ENCODE data around the gene FAM184B. TPM values are rescaled to one million over a fixed set of nuclear protein-coding genes. Genes with fewer than 3 reads are reported as not detected.
A peak's percentile ranks its signal among the peaks of the same experiment; 100 is the strongest.

The FAM184B gene
- total RNA-seq, 2 donors from 2014 or later: not detected

DNA sequence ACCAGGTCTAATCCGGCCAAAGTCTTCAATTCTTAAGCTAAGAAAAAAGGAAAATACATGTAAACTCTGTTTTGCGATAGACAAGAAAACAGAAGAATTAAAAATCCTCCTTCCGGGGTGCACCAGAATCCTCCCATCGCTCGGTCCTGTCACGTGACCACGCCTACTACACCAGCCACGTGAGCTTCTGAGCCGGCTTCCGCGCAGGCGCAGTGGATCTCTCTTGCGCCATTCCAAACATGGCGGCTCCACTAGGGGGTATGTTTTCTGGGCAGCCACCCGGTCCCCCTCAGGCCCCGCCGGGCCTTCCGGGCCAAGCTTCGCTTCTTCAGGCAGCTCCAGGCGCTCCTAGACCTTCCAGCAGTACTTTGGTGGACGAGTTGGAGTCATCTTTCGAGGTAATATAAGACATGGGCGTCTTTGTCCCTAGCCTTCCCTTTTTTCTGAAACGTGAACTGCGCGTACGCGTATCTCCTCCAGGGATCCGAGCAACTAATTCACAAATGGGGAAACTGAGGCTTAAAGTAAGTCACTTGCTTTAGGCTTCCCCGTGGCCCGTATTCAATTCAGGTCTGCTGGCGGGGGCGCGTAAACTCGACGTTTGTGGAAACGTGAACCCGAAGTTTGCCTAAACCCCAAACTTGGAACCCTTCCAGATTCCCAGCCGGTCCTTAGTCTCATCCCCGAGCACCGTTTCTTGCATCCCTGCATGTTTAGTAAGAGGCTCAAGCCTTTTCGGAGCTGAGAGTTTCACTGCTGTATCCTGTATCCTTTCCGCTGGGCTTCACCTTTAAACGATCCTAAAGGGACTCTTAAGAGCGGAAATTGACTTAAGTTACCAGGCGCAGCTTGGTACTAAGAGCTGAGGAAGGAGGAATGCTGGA lies 166.8 kb downstream of the FAM184B start, which contains the start of gene MED28:
TSS of gene MED28 (plus strand) at position 226 of the 884 bp plus-strand sequence. CDS start at position 240, 14 bp downstream.
- intact Hi-C loops (cut with DNase I): loop anchor here in 1 of 2 donors (5.0 kb wide), 1 partner anchor 37 kb away; the partner anchor contains the start of gene LAP3
- DNase-seq (ENCODE audit: low spot score): peak; percentile 99

DNA sequence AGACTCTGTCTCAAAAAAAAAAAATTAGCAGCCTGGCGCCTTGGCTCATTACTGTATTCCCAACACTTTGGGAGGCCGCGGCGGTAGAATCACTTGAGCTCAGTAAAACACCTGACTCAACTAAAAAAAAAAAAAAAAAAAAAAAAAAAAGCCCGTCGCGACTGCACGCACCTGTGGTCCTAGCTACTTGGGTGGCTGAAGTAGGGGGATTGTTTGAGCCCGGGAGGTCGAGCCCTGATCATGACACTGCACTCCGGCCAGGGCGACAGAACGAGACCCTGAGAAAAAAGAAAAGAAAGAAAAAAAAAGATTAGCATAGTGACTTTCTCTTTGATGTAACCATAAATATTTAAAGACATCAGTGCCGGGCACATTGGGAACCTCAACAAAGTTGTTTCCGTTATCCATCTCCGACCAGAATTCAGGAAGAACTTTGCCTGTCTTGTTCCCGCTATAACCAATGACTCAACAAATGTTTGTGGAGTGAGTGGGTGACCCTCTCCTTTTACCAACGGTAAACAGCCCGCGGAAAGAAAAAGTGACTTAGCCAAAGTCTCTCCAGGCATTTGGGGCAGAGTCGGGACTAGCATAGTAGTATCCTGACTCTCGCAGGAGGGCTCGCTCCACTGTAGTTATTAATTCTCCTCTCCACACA lies 167.5 kb downstream of the FAM184B start:
- intact Hi-C loops (cut with DNase I): loop anchor here in 1 of 2 donors (5.0 kb wide), 1 partner anchor 37 kb away; the partner anchor contains the start of gene LAP3
- no peak for DNase-seq (ENCODE audit: low spot score)

DNA sequence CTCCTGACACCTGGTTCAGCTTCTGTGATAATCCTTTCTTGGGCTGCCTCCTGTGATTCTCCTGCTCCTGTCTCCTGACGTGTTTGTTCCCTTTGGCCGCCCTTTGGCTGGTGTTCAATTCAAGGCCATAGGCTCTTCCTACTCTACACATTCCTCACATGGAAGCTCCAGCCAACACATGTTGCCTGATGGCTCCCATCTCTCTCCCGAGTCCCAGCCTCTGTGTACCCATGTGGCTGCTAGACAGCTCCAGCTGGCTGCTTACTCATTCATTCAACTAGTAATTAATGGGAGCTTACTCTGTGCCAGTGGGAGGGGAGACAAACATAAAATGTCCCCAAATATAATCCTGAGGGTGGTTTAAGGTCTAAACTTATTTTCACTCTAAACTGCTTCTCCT lies 176.2 kb downstream of the FAM184B start:
- DNase-seq (ENCODE audit: low spot score): no peak
- intact Hi-C loops (cut with DNase I): no loop called here

DNA sequence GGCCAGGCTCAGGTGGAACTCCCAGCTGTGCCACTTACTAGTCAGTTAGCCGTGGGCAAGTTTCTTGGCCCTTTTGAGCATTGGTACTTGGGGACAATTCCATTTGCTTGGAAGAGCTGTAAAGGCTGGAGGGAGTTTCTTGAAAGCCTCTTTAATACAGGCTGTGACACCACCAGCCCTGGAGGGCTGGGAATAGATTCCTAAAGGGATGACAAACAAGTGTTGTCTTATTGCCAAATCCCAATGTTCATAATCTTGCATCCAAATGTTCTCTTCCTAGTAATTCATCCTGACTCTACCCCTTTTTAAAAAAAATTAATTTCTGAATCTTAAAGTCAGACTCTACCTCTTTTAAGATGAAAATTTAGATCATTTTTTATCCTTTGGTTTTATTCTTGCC lies 181.6 kb downstream of the FAM184B start:
- intact Hi-C loops (cut with DNase I): no loop called here
- no peak for DNase-seq (ENCODE audit: low spot score)

DNA sequence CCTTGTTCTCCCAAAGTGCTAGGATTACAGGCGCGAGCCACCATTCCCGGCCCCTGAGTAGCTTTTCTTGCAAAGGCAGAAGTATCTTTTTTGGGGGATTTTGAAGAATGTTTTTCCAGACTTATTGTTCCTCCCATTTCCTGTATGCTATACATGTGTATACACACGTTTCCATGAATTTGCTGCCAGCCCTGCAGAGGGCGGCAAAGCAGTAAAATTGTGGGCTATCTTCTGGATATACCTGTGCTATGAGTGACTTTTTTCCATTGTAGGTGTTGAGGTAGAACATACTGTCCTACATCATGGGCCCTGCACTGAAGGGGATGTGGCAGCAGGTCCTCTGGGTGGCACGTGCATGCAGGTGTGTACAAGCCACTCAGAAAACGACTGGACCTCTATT lies 183.9 kb downstream of the FAM184B start:
- no peak for DNase-seq (ENCODE audit: low spot score)
- intact Hi-C loops (cut with DNase I): no loop called here

DNA sequence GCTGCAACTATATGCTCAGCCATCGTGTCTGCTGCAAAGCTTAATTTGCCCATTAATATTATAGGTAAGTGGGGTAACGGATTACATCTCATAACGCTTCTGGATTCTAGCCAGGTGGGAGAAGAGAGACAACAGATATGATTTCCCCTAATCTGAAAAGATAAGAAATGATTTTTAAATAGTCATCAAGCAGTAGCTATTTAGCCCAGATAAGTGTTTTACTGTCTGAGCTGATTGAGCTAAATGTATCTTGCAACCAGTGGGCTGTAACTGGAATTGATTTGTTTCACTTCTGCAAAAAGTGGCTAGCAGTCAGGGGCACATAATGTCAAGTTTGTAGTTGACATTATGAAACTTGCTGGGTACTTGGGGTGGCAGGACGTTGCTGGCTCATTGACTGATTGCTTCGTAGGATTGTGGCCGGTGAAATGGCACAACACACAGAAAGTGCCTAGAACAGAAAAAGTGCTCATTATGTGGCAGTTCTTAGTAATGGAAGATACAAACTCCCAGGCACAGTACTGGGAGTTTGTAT lies 185.9 kb downstream of the FAM184B start:
- intact Hi-C loops (cut with DNase I): no loop called here
- DNase-seq (ENCODE audit: low spot score): no peak

DNA sequence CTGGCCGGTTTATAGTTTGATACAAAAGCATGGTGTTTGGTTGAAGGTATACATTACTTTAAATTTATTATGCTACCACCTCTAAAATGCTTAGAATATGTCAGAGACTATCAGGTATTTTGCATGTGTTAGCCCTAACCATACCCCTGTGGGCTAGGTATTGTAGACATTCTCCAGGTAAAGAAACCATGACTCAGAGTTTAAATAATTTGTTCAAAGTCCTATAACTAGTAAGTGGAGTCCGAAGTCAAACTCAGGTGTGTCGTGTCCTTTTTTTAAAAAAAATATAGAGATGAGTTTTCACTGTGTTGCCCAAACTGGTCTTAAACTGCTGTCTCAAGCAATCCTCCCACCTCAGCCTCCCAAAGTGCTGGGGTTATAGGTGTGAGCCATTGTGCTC lies 192.1 kb downstream of the FAM184B start:
- intact Hi-C loops (cut with DNase I): no loop called here
- no peak for DNase-seq (ENCODE audit: low spot score)

DNA sequence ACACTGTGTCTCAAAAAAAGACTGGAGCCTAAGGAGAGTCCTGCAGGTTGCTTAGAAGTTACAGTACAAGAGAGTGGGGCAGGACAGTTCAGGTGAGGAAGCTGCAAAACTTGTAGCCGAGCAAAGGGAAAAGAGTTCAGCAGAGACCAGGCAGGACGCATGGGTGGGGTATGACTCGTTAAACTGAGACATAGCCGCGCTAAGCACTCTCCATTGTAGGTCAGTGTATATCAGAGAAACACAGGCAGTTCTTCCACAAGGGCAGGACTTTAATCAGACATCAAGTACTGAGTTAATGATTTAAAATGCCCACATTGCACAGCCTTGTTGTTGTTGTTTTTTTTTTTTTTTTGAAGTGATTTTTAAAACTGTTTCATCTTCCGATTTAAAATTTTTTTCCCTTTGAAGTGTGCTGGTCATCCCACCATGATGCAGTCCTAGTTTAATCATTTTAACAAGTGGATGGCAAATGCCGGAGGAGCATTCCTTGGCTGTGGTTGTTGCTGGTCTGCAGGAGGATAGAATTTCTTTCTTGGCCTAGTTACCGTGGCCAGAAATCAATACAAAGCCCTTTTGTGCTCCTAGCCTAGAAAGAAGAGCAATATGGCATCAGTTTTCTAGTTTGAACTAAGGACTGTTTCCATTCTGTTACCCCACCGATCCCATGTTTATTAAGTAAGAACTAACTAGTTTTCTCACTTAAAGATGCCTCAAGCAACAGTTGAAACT lies 194.2 kb downstream of the FAM184B start:
- intact Hi-C loops (cut with DNase I): no loop called here
- no peak for DNase-seq (ENCODE audit: low spot score)

DNA sequence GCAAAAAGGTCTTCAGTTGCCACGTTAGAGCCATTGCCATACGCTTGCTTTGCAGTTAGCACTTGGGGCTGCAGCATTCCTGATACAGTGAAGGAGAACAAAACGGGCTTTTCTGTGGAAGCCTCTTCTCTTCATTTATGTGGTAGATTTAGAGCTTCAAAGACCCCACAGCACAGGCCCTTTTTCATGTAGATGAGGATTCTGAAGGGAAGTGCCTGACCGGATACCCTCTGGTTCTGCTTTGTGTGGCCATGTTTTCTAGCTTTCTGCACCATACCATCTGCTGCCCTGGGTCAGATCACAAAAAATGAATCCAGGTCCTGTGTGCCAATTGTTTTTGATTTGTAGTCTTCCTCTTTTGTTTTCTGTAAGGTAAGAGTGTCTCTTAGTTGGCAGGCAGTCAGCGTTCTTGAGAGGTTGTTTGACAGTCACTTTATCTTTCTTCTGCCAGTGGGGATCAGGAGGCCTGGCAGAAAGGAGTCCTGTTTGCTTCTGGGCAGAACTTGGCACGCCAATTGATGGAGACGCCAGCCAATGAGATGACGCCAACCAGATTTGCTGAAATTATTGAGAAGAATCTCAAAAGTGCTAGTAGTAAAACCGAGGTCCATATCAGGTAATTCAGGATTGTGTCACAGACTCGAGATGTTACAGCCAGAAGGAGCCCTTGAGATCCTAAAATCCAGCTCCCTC lies 196.8 kb downstream of the FAM184B start:
- DNase-seq (ENCODE audit: low spot score): no peak

DNA sequence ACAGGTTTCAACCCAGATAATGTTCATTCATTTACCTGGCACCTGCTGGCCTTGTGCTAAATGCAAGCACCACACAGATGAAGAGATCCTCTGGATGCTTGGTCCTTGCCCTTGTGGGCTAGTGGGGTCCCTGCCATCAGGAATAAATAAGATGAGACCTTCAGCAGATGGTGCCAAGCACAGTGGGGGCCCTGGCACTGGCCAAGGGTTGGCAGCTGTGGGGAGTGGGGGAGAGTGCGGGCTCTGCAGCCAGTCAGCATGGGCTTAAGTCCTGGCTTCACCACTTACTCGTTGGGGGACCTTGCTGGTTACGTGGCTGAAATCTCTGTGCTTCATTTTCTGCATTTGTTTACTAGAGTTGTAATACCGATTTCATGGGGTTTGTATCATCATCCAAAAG lies 197.5 kb downstream of the FAM184B start:
- intact Hi-C loops (cut with DNase I): no loop called here
- no peak for DNase-seq (ENCODE audit: low spot score)

More for the DNA sequence above, 196.8 kb downstream of the FAM184B start:
- intact Hi-C loops (cut with DNase I): no loop called here

DNA sequence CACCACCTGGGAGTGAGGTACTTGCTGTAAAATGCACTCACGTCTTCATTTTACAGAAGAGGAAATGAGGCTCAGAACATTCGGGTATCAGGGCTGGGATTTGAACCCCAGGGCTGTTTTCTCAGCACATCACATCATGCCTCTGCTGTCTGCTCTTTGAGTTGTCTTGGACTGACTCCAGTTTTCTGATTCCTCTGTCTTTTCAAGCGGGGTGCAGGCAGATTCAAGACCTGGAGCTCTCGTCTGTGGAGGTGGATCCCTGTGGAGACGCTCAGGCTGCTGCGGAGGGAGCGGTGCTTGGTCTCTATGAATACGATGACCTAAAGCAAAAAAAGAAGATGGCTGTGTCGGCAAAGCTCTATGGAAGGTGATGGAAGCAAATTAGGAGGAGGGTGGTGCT lies 198.1 kb downstream of the FAM184B start:
- no peak for DNase-seq (ENCODE audit: low spot score)
- intact Hi-C loops (cut with DNase I): no loop called here

DNA sequence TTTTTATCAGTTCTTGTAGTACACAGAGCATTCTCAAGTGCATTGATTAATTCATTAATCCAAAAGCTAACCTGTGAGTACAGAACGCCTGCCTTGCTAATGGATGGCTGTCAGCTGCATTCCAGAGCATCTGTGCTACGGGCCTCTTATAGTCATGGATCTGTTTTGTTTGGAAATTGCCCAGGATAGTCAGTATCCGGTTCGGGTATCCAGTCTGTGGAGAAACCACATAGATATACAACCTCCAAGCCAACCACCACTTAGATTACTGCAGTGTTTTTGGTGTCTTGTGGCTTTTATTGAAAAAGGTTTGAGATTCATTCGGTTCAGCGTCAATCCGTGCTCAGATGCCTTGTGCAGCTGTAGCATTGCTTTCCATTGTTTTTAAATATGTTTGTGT lies 200.5 kb downstream of the FAM184B start:
- no peak for DNase-seq (ENCODE audit: low spot score)
- intact Hi-C loops (cut with DNase I): no loop called here

Other genes with a start within 250 kb of the FAM184B start
- 10 to 100 TPM; 70.4 to 72.4 TPM for gene LAP3, start 204.4 kb downstream of the FAM184B start, total RNA-seq
- 10 to 100 TPM; 34.4 to 41.6 TPM for gene MED28, start 167.0 kb downstream of the FAM184B start, total RNA-seq
- 10 to 100 TPM; 25.1 to 25.9 TPM for gene DCAF16, start 29.1 kb upstream of the FAM184B start, total RNA-seq
- under 1 TPM; 0.10 to 0.74 TPM for gene NCAPG, start 29.4 kb upstream of the FAM184B start, total RNA-seq
- gene LCORL, start 240.1 kb upstream of the FAM184B start, total RNA-seq: 10 to 100 TPM in 1 of 2 donors, 1 to 10 TPM in 1; 9.3 to 12.0 TPM